Stimulated activated CD4-positive, alpha-beta T cell treated with anti-CD3 and anti-CD28 coated beads, Interleukin-15, amount 100 ng/mL, for 24 hours (primary cell): ENCODE results near the gene SRGAP2C.
"Not testable (repeated sequence)": the region's sequence is repeated elsewhere in the genome, so short reads cannot be mapped to it uniquely, and the experiment has no call there.

ENCODE experiments used
- DNase-seq: peaks from one replicate; pipeline ENCODE4 v3.0.0-alpha.2; 2020

Gene SRGAP2C

DNA sequence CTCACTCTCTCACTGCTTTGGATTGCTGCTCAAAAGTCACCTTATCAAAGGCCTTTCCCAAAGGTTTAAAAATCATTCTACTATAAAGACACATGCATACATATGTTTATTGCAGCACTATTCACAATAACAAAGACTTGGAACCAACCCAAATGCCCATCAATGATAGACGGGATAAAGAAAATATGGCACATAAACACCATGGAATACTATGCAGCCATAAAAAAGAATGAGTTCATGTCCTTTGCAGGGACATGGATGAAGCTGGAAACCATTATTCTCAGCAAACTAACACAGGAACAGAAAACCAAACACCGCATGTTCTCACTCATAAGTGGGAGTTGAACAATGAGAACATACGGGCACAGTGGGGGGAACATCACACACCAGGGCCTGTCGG is 45.9 kb downstream of the SRGAP2C start:
- DNase-seq, result not testable (repeated sequence)

DNA sequence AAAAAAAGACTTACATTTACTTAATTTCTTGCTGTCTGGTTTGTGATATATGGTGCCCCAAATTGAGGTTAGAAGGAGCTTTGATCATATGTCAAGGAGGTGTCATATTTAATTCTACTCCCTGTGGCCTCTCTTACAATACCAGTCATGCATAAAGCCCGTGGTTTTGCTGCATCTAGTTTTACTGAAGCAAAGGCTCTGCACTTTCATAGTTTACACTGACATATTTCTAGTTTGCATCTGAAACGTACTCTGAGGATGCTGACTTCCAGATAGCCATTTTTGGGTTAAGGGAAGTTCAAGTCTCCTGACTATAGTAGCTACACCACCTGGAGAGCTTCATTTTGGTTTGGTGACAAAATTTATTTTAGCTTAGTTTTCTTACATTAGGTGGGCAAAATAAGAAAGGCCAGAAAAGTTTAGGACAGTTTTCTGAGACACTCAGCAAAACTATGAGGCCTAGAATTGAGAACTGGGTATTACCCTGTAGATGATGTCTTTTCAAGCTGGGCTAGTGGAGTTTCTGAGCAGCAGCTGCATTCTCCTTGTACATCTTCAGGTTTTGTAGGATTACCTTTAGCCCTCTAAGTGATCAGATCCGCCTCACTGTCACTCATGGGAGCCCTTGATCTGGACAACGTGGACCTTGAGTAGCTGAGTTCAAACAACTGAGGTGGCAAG is 47.8 kb downstream of the SRGAP2C start:
- DNase-seq, result not testable (repeated sequence)

DNA sequence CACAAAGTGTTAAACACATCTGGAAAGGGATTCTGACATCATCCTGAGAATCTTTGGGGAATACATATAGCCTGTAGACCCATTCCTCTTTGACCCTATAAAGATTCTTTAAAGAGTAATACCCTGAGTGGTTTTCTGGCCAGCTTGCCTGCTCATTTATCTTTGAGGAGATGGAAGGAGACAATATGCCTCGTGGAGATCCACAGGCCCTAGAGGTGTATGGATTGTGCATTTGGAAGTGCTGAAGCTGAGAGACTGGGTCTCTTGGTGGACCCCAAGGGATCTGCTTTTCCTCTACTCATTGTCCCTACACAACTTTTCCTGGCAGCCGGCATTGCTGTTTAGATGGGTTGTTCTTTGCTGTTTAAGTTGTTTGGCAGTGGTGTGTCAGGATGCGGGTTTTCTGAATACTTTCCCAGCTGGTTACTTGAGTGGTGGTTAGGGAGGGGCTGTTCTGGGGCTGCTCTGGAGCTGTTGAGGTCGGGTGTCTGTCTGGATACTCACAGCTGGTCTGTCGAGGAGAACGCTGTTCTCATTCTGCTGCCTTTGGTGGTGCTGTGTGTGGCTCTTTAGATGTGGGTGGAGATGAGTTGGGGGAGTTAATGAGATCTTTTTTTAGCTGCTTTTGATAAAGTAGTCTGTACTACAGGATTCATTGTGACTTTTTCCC is 49.5 kb downstream of the SRGAP2C start:
- not testable (repeated sequence) for DNase-seq

DNA sequence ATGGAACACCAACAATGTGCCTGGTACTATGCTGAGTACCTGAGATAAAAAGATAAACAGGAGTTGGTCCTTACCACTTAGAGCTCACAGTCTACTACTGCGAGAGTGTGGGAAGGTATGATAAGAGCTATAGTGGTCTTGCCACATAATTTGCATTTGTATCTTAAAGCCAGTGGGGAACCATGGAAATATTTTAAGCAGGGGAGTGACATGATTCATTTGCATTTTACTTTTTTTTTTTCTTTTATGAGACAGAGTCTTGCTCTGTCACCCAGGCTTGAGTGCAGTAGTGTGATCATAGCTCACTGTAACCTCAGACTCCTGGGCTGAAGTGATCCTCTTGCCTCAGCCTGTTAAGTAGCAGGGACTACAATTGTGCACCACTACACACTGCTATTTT is 53.6 kb downstream of the SRGAP2C start:
- DNase-seq, result peak; percentile 10

DNA sequence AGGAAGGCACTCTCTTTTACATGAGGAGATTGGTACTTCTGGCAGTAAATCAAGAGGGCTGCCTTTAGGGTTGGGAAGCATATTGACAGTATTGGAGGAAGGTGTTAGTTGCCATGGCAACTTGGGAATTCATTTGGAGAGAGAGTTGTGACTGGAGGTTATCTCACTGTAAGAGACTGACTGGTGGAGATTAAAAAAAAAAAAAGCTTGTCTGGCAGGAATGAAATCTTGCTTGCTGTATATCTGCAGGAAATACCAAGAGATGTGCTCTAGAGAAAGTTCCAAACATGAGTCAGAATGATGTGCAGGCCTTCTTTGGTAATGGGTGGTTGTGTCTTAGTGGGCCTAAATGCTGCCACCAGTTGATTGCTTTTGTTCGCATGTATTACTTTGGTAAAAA is 59.1 kb downstream of the SRGAP2C start:
- DNase-seq, result not testable (repeated sequence)

DNA sequence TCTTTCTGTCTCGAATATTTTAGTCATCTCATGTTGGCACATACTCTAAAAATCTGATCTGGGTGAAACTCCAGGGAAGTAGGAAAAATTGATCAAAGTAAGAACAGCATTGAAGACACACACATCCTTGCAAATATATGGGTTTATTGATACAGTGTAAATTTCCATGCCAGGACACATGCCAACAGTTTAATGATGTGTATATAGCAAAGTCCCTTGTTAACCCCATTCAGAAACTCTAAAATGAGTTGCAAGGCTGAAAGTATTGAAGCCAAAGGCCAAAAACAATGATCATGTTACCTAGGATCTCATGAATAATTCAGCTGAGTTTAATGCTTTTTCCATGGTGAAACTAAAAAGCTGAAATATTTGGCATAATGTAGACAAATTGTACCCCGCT is 61.6 kb downstream of the SRGAP2C start:
- not testable (repeated sequence) for DNase-seq

DNA sequence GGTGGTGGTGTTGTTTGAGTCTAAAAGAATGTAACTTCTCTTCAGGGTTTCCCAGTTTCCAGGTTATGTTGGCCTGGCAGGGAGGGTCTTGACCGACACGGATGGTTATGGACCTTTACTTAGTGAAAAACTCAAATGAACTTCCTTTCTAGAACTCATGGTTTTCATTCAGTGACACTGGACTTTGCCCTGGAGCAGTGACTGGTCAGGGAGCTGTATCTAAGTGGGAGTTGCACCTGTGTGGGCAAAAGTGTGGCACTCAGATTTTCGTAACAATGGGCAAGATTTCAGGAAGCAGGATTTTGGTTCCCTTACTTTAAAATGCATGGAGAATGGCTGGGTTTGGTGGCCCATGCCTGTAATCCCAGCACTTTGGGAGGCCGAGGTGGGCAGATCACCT is 67.9 kb downstream of the SRGAP2C start:
- not testable (repeated sequence) for DNase-seq

DNA sequence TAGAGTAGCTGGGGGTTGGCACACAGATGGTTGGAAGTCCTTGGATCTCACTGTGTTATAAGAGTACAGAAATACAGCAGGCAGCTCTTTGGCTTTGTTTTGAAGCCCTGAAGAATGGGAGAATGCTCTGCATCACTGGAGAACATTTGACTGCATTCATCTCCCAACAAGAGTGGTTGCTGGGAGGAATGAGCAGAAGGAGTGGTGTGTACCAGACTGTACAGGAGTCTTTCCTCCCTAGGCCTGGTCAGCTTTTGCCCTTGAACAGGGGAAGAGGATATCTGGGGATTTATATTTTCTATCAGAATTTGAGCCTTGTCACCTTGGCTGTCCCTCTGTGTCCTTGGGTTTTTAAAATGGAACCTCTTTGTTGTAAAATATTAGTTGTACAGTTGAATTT is 69.8 kb downstream of the SRGAP2C start:
- not testable (repeated sequence) for DNase-seq

DNA sequence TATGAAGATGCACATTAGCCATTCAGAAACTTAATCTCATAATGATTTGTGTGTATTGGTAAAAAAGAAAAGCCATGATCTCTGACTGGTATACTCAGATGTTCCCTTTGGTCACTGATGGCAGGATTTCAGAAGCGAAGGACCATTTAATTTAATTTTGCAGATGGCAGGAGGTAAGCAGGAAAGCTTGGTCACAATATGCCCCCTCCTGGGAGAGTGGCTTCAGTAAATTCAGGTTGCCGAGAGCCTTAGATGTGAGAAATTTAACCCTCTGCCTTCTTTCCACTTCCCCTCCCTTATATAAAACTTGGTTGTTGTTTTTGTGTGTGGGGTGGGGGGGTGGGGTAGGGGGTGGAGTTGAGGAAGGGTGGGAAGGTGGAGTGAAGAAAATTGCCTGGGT is 72.9 kb downstream of the SRGAP2C start:
- not testable (repeated sequence) for DNase-seq

DNA sequence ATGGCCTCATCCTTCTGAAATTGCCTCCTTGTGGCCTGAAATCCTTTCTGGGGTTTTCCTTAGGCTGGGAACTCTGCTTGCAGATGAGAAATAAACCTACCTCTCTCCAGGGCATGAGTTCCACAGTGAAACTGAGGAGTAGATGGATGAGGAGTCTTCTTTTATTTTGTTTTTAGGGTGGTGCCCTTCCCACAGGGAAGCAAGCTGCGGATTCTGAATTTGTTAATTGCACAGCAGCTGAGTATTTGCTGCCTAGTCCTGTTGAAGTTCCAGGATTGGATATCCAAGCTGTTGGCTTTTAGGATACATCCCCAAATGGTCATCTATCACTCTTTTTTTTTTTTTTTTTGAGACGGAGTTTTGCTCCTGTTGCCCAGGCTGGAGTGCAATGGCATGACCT is 73.4 kb downstream of the SRGAP2C start:
- not testable (repeated sequence) for DNase-seq

DNA sequence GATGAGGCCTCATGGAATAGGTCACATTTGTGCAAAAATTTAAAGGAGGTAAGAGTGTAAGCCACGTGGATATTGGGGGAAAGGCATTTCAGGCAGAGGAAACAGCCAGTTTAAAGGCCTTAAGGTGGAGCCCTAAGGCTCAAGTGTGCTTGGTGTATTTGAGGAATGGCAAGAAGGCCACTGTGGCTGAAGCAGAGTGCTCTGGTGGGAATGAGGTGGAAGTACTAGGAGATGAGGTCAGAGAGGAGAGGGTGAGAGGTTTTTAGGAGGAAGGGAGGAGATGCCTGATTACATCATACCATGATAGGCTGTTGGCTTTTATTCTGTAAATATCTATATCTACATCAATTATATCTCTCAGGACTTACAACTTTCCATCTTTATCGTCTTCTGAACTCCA is 75.4 kb downstream of the SRGAP2C start:
- DNase-seq, result not testable (repeated sequence)

DNA sequence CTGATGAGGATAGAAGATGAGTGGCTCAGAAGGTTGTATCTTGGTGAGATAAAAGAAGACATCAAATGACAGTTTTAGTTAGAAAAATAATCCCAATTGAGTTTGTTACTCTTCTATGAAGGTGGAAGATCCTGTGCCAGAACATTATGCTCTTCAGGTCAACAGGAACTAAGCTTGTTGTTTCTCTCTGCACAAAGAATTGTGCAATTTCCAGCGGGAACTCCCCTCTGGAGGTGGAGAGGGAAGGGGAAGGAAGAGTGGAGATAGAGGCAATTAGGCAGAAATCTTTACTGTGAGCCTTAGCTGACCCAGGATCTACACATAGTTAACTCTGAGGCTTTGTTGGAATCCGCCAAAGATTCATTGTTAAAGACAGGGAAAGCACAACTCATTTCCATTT is 77.4 kb downstream of the SRGAP2C start:
- not testable (repeated sequence) for DNase-seq

DNA sequence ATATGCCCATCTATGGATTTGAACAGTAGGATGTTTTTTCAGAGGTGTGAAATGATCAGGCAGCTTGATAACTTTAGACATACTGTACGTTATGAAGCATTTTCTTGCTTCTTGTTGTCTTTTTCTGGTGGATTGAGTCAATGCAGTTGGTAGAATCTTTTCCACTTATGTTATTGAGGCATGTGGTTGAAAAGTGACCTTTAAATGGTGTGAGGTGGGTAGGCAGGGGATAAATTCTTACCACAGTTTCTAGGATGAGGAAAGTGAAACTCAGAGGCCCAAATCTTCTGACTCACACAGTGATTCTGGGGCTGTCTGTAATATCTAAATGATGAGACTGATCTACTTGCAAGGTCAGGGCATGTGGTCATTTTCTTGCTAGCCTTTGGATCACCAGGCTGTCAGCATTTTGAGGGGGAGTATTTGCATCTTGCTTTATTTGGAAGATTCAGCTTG is 79.0 kb downstream of the SRGAP2C start:
- DNase-seq, result peak; percentile 4

DNA sequence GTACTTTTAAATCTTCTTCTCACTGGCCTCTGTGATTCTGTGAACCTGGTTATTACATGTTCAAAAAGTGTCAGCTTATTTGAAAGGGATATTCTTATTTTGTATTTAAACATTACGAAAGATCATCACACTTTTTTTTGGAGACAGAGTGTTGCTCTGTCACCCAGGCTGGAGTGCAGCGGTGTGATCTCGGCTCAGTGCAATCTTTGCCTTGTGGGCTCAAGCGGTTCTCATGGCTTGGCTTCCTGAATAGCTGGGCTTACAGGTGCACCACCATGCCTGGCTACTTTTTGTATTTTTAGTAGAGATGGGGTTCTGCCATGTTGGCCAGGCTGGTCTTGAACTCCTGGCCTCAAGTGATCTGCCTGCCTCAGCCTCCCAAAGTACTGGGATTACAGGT is 82.3 kb downstream of the SRGAP2C start:
- DNase-seq, result not testable (repeated sequence)

DNA sequence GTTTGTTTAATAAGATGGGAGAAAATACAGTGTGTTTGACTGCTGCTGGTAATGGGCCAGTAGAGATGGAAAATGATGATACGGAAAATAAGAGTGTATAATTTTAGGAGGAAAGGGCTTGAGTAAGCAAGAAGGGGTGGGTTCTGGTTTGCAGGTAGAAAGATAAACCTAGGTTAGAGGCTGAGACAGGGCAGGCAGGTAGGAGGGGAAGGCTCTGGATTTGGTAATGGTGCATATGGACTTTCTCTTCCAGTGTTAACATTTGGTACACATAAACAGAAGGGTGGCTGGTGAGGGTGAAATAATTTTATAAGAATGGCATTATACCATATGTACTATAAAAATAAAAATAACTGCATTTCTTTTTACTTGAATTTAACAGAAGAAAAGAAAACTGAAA is 84.5 kb downstream of the SRGAP2C start:
- not testable (repeated sequence) for DNase-seq

DNA sequence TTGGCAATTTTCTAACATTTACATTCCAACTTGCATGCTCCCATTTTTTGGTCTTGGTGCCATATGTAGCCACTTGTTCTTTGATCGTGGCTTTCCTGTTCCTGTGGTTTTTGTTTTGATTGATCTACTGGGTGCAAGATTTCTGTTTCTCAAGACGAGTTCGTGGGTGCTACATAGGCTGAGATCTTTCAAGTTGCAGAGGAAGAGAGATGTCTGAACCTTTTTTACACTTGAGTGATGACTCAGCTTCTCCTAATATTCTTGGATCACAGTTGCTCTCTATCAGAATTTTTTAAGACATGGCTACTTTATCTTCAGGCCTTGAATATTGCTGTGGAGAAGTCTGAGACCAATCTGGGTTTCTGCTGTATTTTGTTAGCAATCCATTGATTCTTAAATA is 85.2 kb downstream of the SRGAP2C start:
- not testable (repeated sequence) for DNase-seq

DNA sequence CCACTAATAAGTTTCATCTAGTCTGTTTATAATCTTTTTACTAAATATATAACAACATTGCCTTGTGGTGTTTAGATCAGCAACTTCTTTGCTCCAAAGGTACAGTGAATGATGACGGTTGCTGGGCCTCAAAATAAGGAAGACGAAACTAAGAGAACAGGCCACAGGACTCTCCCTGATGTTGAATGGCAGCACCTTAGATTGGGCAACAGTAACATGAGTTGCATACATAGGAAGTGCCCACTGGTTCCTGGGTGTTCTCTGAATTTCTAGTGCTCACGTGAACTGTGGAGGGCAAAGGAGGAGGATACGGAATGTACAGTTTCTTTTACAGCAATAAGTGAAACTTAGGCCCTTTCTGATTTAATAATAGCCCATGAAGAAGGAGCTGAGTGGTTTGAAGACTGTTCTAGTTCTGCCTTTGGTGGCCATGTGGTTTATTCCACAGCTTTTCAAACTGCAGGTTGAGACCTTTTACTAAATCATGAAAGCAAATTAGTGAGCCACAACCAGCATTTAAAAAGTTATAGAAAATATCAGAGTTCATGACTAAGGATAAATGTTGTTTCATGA is 86.5 kb downstream of the SRGAP2C start:
- DNase-seq, result not testable (repeated sequence)

DNA sequence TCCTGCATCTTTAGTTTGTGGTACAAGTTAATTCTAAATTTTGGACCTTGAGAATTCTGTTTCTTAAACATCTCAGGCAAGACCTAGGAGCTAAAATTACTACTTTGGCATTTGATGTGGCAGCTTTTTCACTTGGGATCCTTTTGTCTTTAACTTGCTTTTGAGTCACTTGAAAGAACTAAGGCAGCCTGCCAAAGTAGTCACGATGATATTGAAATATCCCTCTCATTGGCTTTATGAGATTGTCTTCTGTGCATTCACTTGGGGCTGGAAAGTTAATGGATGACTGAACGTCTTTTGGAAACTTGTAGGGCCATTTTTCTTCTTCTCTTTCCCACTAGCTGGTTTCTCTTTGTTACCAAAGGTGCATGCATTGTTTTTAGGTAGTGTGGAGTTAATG is 90.7 kb downstream of the SRGAP2C start:
- not testable (repeated sequence) for DNase-seq

DNA sequence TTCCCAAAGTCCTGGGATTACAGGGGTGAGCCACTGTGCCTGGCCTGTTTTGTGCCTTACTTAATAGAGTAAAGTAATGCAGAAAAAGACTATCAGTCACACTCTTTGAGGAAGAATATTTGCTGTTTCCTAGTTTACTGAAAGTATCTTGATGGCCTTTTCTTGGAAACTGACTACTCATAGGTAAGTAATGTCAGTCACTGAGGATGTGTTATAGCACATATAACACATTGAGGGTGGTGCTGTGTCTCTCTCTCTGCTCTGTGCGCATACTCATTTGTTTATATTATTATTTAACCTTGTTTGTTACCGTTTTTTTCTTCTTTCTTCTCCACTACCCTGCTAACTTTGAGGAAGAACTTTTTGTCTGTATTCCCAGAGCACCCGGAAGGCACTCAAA is 93.4 kb downstream of the SRGAP2C start:
- DNase-seq, result not testable (repeated sequence)

DNA sequence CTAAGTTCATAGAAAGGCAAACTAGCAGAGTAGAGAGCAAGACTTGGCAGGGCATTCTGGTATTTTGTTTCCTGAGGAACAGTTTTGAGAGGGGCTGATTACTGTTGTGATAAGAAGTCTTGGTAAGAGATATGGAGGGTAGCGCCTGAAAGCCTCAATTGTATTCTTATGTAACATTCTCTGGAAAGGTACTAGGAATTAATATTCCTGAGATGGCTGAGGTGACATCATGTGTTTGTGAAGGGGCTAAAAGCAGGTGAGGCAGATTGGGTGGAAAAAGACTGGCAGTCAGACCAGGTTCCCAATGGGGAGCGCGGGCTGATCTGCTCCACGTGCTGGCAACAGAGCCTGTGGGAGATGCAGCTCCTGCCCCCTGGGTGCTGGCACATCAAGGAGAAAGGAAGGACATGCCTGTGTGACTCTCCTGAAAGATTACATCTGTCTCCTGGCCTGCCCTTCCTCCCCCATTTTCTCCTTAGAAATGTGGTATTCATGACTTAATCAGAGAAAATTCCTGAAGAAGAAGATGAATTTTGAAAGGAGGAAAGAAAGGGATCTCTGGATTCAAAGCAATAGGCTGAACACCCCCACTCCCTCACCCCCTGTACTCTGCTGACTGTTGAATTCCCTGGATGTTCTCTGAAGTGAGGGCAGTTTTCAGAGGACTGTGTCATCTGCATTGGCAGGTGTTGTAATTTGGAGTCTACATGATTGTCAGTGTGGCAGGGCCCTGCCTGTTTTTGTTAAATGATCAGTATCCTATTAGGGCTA is 94.2 kb downstream of the SRGAP2C start:
- not testable (repeated sequence) for DNase-seq

DNA sequence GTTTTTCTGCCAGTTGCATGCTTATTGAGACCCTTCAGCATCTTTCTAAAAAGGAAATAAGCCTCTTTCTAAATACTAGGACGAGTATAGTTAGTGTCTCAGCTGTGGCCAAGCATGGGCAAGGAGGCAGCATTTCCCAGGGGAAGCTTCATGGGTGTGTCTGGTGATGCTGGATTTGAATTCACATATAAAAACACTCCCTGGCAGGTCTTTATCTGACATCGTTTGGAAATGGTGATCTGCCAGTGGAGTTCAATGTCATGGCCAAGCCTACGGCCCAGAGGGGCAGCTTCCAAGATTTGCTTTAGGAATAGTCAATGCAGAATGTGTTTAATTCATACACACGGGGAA is 94.7 kb downstream of the SRGAP2C start:
- DNase-seq, result not testable (repeated sequence)

DNA sequence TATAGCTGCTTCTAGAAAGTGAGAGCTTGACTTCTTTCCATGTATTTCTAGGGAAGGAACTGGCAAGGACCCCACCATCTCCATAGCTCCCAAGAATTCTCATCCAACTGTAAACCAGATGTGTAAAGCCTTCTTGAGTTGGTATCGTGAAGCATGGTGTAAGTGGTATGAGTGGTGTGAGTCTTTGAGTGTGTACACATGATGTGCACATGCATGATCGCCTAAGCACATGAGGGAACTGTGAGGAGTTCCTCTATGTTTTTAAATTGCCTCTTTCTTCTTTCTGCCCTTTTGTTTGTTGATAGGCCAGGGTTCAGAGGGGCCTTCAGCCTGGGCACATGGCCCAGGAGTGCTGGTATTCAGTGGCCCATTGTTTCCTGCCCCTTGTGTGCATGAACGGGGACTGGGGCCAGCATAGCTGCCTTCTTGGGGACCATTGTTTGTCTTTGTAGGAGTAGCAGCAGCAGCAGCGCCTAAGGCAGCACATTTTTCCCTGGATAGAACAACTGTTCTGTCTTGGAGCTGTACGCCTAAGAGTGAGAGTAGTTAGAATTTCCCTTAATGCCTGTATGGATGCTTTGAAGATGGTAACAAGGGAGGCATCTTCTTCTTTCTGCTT is 96.0 kb downstream of the SRGAP2C start:
- DNase-seq, result not testable (repeated sequence)

DNA sequence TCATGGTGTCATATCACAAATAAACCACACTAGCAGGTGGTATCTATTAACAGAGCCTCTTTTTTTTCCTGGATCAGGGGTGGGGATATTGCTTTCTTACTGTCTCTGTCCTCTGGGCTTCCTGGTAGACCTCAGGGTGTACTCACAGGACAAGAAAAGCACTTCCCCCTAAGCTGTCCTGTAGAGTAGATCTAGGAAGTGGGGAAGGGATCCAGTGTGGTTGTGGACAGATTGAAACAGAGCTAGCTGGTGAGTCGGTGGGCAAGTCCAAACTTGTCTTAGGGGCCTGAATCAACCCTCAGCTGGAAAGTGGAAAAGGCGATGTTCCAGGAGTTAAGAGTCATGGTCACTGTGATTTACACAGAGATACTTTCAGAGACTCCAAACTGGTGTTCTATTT is 96.7 kb downstream of the SRGAP2C start:
- DNase-seq, result not testable (repeated sequence)
